ENCODE results near the gene KMT2C. TPM values are rescaled to one million over a fixed set of nuclear protein-coding genes. Genes with fewer than 3 reads are reported as not detected.

Gene KMT2C
- total and polyA plus RNA-seq, 10 donors: 5.3 to 147 (median 107) TPM

DNA sequence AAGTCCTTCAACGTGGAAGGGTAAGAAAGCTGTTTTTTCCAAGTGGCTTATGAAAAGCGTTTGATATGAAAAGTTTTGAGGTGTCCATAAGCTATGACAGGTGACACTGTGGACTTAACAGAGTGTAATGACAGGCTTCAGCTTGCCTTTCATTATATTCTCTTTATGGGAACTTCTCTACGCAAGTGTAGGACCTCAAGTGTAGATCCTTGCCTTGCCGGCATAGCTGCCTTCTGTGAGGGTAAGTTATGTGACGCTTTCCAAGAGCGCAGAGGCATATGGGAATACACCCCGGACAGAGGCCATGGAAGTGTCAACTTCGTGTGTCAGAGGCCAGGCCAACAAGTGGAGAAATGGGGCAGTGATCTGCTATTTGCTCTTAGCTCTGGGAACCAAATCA, 318.4 kb downstream of the KMT2C start:
- WGBS, 5 donors: 94 to 97% (median 96%) methylated on average over 8 of the region's 8 CpGs
- Histone ChIP-seq H3K4me3 (no peak overlapping the region), H3K27ac (no peak overlapping the region), H3K36me3 (peaks cover 7 to 96% (median 60%) of the 10 kb centered on the region in 6 donors), H3K9me3 (no peaks in the 10 kb centered on the region), H3K4me1 (no peaks in the 10 kb centered on the region), H3K27me3 (replicated peaks in 1 of 7) (no peaks in the 10 kb centered on the region)
- TF ChIP-seq POLR2AphosphoS5 (IDR thresholded peaks at IDR 0.05) (no peak), POLR2A (IDR thresholded peaks at IDR 0.05) (no peak)
- TF ChIP-seq, protein P1, sequence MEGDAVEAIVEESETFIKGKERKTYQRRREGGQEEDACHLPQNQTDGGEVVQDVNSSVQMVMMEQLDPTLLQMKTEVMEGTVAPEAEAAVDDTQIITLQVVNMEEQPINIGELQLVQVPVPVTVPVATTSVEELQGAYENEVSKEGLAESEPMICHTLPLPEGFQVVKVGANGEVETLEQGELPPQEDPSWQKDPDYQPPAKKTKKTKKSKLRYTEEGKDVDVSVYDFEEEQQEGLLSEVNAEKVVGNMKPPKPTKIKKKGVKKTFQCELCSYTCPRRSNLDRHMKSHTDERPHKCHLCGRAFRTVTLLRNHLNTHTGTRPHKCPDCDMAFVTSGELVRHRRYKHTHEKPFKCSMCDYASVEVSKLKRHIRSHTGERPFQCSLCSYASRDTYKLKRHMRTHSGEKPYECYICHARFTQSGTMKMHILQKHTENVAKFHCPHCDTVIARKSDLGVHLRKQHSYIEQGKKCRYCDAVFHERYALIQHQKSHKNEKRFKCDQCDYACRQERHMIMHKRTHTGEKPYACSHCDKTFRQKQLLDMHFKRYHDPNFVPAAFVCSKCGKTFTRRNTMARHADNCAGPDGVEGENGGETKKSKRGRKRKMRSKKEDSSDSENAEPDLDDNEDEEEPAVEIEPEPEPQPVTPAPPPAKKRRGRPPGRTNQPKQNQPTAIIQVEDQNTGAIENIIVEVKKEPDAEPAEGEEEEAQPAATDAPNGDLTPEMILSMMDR (IDR thresholded peaks at IDR 0.05 in 8 of 11, conservative IDR thresholded peaks at IDR 0.05 in 3 of 11): no peak
- DNase-seq: no peak
- intact Hi-C loops (cut with DNase I; ENCODE audit: low total_unique reads): no loop called here

DNA sequence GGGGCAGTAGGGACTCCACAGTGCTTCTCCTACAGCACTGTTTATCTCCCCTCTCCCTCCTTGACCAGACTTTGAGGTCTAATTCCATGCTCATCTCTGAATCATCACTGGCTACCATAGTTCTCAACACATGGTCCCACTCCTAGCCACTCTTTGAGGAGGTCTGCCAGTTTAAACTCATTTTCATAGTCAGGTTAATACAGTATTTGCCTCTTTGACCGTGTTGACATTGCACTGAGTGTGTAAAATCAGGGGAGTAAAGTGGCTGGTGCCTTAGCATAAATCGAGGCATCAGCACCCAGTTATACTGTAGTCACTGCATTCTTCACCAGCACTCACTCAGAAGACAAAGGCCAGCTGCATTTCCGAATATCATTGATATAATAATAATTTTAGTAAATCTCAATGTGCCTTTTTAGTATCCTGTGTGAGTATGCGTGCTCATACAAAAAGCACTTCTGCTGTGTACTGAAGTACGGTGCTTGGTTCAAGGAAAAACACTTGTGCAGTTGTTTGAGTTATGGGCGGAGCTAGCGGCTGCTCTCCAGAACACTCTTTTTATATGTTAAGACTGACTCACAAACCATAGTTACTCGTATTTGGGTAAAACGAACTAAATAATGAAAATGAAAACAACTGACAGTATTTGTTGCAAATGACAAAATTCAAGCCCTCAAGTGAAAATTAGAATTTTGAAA, 320.6 kb downstream of the KMT2C start:
- 94 to 97% (median 95%) methylated on average over 9 of the region's 9 CpGs for WGBS, 5 donors

DNA sequence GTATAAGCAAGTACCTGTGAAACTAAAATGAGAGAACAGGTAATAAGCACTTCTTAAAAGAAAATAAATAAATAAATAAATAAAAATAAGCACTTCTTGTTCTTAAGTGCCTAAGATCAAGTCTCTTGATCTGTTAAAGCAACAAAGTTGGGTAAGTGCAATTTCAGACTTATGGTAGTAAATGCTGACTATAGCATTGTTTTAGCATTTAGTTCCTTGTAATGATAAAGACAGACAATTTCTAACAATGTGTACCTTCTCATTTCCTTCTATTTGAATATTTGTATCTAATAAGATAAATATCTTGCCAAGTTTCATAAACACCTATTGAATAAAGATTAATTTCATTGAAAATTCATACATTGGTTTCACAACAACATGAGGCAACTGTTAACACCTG, 323.0 kb downstream of the KMT2C start:
- Histone ChIP-seq H3K9me3 (no peaks in the 10 kb centered on the region), H3K36me3 (peaks cover 0 to 93% (median 30%) of the 10 kb centered on the region in 6 donors), H3K4me3 (no peak overlapping the region), H3K4me1 (no peaks in the 10 kb centered on the region), H3K27me3 (replicated peaks in 1 of 7) (no peaks in the 10 kb centered on the region), H3K27ac (no peak overlapping the region)
- intact Hi-C loops (cut with DNase I; ENCODE audit: low total_unique reads): no loop called here
- no peak for DNase-seq
- TF ChIP-seq POLR2A (IDR thresholded peaks at IDR 0.05): no peak
- TF ChIP-seq, protein P1 (IDR thresholded peaks at IDR 0.05 in 8 of 11, conservative IDR thresholded peaks at IDR 0.05 in 3 of 11): no peak
- TF ChIP-seq POLR2AphosphoS5 (IDR thresholded peaks at IDR 0.05): no peak

More for the DNA sequence above, 320.6 kb downstream of the KMT2C start:
- Histone ChIP-seq H3K4me3 (no peak overlapping the region), H3K27me3 (replicated peaks in 1 of 7) (no peaks in the 10 kb centered on the region), H3K9me3 (no peaks in the 10 kb centered on the region), H3K36me3 (peaks cover 6 to 94% (median 42%) of the 10 kb centered on the region in 6 donors), H3K4me1 (no peaks in the 10 kb centered on the region), H3K27ac (no peak overlapping the region)
- DNase-seq: no peak
- no peak for TF ChIP-seq POLR2AphosphoS5 (IDR thresholded peaks at IDR 0.05)
- TF ChIP-seq POLR2A (IDR thresholded peaks at IDR 0.05): no peak
- TF ChIP-seq, protein P1 (IDR thresholded peaks at IDR 0.05 in 8 of 11, conservative IDR thresholded peaks at IDR 0.05 in 3 of 11): no peak
- intact Hi-C loops (cut with DNase I; ENCODE audit: low total_unique reads): no loop called here

DNA sequence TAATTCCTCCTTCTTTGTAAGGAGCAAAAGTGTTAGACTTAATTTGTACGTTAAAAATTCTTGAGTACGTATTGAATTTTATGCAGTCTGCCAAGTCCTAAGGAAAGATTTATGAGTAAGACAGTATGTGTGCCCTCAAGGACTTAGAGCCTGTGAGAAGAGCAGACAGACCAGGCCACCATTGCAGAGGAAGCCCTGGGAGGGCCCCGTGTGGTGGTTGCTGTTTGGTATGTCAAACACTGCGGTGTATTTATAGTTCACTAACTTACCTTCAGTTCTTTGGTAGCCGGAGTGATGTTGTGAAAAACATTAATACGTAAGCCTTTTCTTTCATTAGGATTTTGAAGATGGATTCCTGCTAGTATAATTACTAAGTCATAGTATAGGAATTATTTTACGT, 327.4 kb downstream of the KMT2C start:
- WGBS, 5 donors: 89 to 92% (median 89%) methylated on average over 7 of the region's 7 CpGs
- Histone ChIP-seq H3K36me3 (peaks cover 0 to 89% (median 27%) of the 10 kb centered on the region in 6 donors), H3K27ac (no peak overlapping the region), H3K9me3 (no peaks in the 10 kb centered on the region), H3K4me3 (no peak overlapping the region), H3K4me1 (no peaks in the 10 kb centered on the region), H3K27me3 (replicated peaks in 1 of 7) (no peaks in the 10 kb centered on the region)
- TF ChIP-seq POLR2A (IDR thresholded peaks at IDR 0.05) (no peak), POLR2AphosphoS5 (IDR thresholded peaks at IDR 0.05) (no peak)
- intact Hi-C loops (cut with DNase I; ENCODE audit: low total_unique reads): no loop called here
- no peak for DNase-seq
